ENCODE results near the gene ARHGAP11A. TPM values are rescaled to one million over a fixed set of nuclear protein-coding genes. Genes with fewer than 3 reads are reported as not detected.

Gene ARHGAP11A
- total RNA-seq, 1 donor from 2014 or later = 1.3 TPM

DNA sequence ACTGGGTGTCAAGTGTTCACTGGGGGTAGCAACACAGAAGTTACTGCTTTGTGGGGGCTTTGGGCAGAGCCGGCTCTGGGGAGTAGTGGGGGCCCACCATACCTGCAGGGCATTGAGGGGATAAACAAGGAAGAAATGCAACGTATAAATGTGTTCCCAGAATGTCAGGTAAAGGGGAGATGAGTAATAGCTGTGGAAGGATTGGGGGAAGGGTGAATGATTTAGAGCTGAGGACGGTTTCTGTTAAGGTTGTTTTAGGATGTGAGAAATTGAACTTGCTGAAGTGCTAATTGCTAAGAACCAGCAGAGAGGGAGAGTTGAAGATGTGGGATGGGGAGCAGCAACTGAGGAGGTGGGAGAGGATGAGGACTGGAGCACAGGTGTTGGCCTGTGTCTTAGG is 36.9 kb downstream of the ARHGAP11A start:
- intact Hi-C loops (cut with micrococcal nuclease) = no loop called here
- ATAC-seq (no peak), DNase-seq (no peak)

DNA sequence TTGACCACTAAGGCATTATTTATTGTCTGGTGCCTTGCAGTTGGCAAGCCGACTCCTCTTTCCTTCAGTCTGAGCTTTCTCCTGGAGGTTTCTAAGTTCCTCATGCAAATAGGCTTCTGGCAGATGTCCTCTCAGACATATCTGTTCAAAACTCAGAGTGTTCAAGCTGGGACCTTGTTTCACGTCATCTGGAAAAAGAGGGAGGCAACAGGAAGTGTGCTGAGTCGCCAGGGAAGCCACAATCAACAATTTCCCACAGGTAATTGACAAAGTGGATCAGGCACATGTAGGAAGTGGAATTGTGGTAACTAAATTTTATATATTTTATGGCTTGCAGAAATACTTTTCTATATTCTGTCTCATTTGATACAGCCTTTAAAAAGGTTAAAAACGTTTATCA is 40.8 kb downstream of the ARHGAP11A start:
- DNase-seq (no peak), ATAC-seq (no peak)
- intact Hi-C loops (cut with micrococcal nuclease) = no loop called here

DNA sequence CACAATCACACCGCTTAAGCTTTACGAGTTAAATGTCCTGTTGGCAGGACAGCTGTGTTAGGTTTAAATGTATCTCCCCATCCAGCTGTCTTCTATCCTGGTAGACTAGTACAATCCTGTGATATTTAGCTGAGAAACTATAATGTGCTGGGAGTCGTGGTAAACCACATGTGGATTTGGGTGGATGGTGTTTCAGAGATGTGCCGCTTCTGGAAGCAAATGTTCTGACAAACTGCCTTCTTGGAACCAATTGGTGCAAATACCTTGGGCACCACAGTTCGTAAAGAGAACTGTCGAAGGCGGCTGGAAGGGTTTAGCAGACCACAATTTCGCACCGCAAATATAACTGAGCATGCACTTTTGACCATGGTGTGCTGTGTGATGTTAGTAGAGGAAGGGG is 41.2 kb downstream of the ARHGAP11A start:
- intact Hi-C loops (cut with micrococcal nuclease) = no loop called here
- DNase-seq (no peak), ATAC-seq (no peak)

GRCh38 chr15:32657198-32657883 is 42.0 kb downstream of the ARHGAP11A start:
- intact Hi-C loops (cut with micrococcal nuclease) = no loop called here
- ATAC-seq = no peak
- no peak for DNase-seq

GRCh38 chr15:32657941-32658340 is 42.6 kb downstream of the ARHGAP11A start:
- ATAC-seq (no peak), DNase-seq (no peak)
- intact Hi-C loops (cut with micrococcal nuclease) = no loop called here

- intact Hi-C loops (cut with micrococcal nuclease) = no loop called here
These were observed 44.2 kb downstream of the ARHGAP11A start for GRCh38 chr15:32659340-32660155.

DNA sequence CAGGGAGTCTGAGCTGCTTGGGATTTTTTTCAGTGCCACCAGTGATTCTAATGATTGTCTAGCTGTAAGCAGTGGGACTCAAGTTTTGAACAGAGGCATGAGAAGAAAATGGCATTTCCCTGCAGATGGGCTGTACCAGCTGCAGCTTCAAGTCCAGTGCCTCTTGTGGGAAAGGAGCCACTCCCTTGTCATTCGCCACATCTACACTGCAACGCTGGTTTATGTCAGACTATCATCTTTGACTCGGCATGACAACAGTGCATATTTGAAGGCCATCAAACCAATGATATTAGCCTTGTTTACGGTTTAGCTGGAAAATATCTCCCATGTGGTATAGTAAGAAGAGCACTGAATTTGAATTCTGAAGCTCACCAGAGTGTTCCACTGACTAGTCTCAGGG is 48.4 kb downstream of the ARHGAP11A start:
- intact Hi-C loops (cut with micrococcal nuclease) = no loop called here
- DNase-seq (no peak), ATAC-seq (no peak)

More at GRCh38 chr15:32659340-32660155, 44.2 kb downstream of the ARHGAP11A start:
- ATAC-seq (peak; percentile 80), DNase-seq (no peak)

GRCh38 chr15:32664796-32665195 is 49.5 kb downstream of the ARHGAP11A start:
- DNase-seq (no peak), ATAC-seq (no peak)
- intact Hi-C loops (cut with micrococcal nuclease) = loop anchor here (5.0 kb wide), 1 partner anchor 333 kb away; no protein-coding TSS in a partner anchor

- intact Hi-C loops (cut with micrococcal nuclease) = loop anchor here (5.0 kb wide), 1 partner anchor 330 kb away; no protein-coding TSS in a partner anchor
- no peak for ATAC-seq
- DNase-seq = no peak
These were observed 52.0 kb downstream of the ARHGAP11A start for GRCh38 chr15:32667321-32667720.

GRCh38 chr15:32668942-32669341 is 53.6 kb downstream of the ARHGAP11A start:
- ATAC-seq = no peak
- DNase-seq = no peak
- intact Hi-C loops (cut with micrococcal nuclease) = loop anchor here (5.0 kb wide), 1 partner anchor 328 kb away; no protein-coding TSS in a partner anchor

DNA sequence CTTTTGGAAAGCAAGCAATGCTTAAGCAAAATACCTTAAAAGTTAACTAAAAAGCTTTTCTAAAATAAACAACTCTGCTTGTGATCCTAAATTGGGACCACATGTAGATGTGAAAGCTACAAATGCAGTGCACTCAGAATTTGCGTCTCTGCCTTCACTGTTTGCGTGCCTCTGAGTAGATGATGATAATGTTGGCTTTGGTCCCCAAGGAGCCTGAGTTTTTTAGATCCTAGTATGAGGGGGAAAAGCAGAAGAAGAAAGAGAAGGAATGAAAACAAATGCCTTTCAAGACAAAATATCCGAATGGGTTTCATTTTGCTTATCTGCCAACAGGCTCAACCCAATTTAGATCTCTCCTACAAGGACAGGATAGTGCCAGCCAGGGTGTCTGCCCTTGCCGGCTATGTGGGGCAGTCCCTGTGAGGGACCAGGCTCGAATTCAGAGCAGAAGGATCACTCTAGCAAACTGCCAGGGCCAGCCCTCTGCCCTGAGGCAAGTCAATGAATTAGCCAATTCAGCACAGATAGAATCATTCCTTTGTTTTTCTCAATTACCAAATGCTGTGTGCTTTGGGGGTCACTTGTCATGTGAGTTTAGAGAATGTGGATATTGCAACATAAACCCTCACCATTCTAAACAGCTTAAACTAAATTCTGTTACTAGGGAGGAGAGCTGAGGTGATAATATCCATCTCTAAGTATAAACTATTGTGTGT is 54.8 kb downstream of the ARHGAP11A start:
- intact Hi-C loops (cut with micrococcal nuclease) = loop anchor here (5.0 kb wide), 1 partner anchor 327 kb away; no protein-coding TSS in a partner anchor
- ATAC-seq (peak; percentile 77), DNase-seq (peak; percentile 38)

GRCh38 chr15:32670623-32671022 is 55.3 kb downstream of the ARHGAP11A start:
- ATAC-seq (no peak), DNase-seq (no peak)
- intact Hi-C loops (cut with micrococcal nuclease) = no loop called here

DNA sequence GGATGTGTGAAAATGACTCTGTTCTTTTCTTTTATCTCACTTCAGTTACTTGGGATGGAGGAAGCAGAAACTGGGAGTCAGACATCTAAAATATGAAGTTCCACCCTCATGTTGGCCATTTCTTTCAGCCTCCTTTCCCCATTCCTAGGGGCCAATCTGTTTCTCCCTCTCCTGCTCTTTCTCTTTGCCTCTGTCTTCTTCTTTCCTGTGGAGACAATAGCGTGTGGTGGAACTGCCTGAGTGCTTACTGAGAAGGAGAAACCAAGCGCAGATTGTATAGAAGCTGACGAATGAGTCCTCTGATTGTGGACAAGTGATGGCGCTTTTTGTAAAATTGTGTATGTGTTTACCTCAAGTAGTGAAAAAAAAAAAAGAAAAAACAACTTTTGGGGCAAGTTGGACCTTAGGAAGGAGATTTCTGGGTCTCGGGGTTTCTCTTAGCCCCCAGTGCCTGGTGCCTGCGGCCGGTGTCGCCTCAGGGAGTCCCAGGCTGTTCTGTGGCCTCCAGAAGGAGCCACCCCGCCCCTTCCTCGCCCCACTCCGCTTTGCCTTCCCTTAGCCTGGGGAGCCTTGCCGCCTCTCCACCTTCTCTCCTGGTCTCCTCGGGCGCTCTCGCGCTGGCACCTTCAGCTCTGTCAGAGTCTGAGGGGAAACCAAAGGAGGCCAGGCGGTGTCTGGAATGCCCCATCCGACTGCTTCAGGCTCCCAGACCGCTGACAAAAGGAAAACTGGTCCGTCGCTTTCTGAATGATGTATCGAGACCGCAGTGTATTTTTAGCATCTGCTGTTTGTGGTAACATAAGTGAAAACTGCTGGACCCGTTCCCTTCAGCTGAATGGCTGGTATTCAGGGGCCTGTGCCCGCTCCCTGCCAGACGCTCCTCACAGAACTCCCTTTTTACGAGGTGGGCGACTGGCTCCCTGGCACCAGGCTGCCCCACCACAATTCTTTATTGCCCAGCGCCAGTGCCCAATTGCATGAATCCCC is 56.3 kb downstream of the ARHGAP11A start:
- DNase-seq (no peak), ATAC-seq (no peak)
- intact Hi-C loops (cut with micrococcal nuclease) = no loop called here

- DNase-seq (no peak), ATAC-seq (no peak)
- intact Hi-C loops (cut with micrococcal nuclease) = no loop called here
These were observed 59.4 kb downstream of the ARHGAP11A start for GRCh38 chr15:32674681-32675080.

DNA sequence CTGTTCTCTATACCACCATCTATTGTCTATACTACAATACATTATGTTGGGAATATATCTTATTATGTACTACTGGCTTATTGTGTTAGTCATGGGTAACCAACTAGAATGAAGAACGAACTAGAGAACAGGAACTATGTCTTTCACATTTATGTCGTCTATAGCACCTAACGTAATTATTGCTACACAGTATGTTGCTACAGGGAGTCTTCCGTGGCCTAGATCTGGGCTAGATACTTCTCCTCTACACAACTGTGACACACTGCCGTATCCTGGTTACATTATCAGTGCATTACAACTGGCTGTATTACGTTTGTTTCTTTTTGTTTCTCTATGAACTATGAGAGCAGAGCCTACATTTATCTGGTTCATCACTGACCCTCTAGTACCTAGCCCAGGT is 60.2 kb downstream of the ARHGAP11A start:
- intact Hi-C loops (cut with micrococcal nuclease) = no loop called here
- ATAC-seq = no peak
- DNase-seq = no peak

DNA sequence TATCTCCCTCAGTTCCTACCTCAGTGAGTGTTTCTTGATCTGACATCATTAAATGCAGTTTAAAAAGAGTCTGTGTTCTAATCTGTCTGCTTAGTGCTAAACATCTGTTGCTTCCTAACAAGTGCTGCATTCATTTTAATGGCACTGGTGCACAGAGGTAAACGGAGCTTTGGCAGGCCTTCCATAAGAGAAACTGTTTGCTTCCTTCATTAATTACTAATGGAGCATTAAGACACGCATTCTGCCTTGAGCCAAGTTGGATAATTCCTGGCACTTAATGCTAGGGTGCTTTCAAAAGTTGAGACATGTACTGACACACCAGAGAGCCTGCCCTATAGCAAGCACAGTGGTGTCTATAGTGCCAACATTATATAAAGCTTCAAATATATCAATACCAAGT is 60.9 kb downstream of the ARHGAP11A start:
- DNase-seq (no peak), ATAC-seq (no peak)
- intact Hi-C loops (cut with micrococcal nuclease) = no loop called here

GRCh38 chr15:32677238-32677750 is 62.0 kb downstream of the ARHGAP11A start:
- no peak for ATAC-seq
- intact Hi-C loops (cut with micrococcal nuclease) = no loop called here

DNA sequence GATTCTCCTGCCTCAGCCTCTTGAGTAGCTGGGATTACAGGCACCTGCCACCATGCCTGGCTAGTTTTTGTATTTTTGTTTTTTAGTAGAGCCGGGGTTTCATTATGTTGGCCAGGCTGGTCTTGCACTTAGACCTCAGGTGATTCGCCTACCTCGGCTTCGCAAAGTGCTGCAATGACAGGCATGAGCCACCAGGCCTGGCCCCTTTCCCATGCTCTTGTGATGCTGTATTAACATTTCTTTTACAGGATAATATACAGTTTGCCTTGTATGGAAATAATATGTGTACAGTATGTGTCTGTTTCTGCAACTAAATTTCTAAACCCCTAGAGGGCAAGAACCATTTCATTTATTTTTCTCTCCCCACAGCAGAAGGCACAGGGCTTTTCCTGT is 64.0 kb downstream of the ARHGAP11A start:
- intact Hi-C loops (cut with micrococcal nuclease) = no loop called here
- no peak for DNase-seq
- no peak for ATAC-seq

More at GRCh38 chr15:32677238-32677750, 62.0 kb downstream of the ARHGAP11A start:
- no peak for DNase-seq

All from left ventricle myocardium superior (tissue), 1 donor.